ENCODE data around the gene CRY1. TPM values are rescaled to one million over a fixed set of nuclear protein-coding genes. Genes with fewer than 3 reads are reported as not detected.
A peak's percentile ranks its signal among the peaks of the same experiment; 100 is the strongest.

CRY1 gene
- total and polyA plus RNA-seq, 9 of the 15 experiments (the other 6 are each of a cell fraction or from before 2014, with no cell fraction given), result 8.7 to 33.3 (median 25.2) TPM

- TF ChIP-seq ZNF174 (CRISPR knock-in tag; IDR thresholded peaks at IDR 0.05) (no peak), CEBPG (CRISPR knock-in tag; IDR thresholded peaks at IDR 0.05) (0 out of 2 replicates have a peak, but pooled peaks have one; percentile 34), CEBPG (tag; conservative IDR thresholded peaks at IDR 0.05 in 1 of 2, IDR thresholded peaks at IDR 0.05 in 1 of 2) (no peak), CTCF (IDR thresholded peaks at IDR 0.05 in 2 of 3, conservative IDR thresholded peaks at IDR 0.05 in 1 of 3; ENCODE audit: insufficient read depth in 2 of 3, low read depth in 1 of 3, low read length in 3 of 3) (peak in 1 of 3 experiments; percentile 6; a peak in 2 of 6 replicates), HSF4 (CRISPR knock-in tag; IDR thresholded peaks at IDR 0.05; ENCODE audit: borderline replicate concordance) (no peak)
Measured at GRCh38 chr12:107092669-107093416, 506 bp downstream of the CRY1 start (continued).

DNA sequence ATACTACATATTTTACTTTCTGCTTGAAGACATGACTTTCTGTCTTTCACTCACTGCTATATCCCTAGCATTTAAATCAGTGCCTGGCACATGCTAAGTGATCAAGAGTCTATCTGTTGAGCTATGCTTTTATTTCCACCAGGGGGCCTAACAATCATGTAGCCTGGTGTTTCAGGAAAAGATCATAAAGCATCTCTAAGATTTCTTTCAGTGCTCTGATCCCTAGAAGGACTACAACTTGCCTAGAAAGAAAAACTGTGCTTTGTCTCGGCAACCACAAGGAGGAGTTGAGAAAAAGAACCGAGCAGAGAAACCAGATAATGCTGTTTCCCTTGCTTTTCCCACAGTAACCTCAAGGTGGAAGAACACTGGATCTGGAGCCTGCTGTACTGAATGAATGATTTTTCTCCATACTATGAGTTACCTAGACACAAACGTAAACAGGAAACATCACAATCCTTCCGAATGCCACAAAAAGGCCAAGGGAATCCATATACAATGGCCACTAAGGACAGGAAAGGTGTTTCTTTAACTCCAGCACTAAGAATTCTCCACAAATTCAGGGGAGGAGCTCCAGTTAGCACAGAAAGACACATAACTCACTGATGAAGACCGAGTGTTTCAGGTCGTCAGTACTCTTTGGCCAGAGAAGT, 1.2 kb downstream of the CRY1 start:
- 0% methylated on average over 6 of the region's 6 CpGs for WGBS (ENCODE audit: insufficient coverage, low coverage, missing lambda C conversion rate)
- Histone ChIP-seq H4K20me1 (replicated peaks; ENCODE audit: control insufficient read depth, insufficient read depth, low read length) (peaks cover 9% of the 10 kb centered on the region), H3K27ac (ENCODE audit: extremely low read depth, low read depth, low read length) (peak overlapping the region; percentile 94), H3K4me1 (replicated peaks in 1 of 2; ENCODE audit: control insufficient read depth in 2 of 2, insufficient read depth in 2 of 2, low read length in 2 of 2) (peaks cover 9 to 11% of the 10 kb centered on the region in 2 experiments; a peak in 4 of 5 replicates), H3K9ac (ENCODE audit: insufficient read depth in 1 of 2, low read depth in 2 of 2, low read length in 2 of 2) (peak overlapping the region; percentile 89 to 96), H3K27me3 (ENCODE audit: control insufficient read depth in 2 of 2, insufficient read depth in 2 of 2, low read length in 2 of 2) (no peaks in the 10 kb centered on the region), H3K4me2 (ENCODE audit: insufficient read depth, low read length) (peak overlapping the region; percentile 94), H2AFZ (ENCODE audit: low read depth, low read length) (peak overlapping the region; percentile 100), H3K9me1 (ENCODE audit: control insufficient read depth, insufficient read depth, low read length) (no peaks in the 10 kb centered on the region), H3K79me2 (ENCODE audit: control insufficient read depth, insufficient read depth, low read length) (peaks cover 48% of the 10 kb centered on the region), H3K4me3 (peak overlapping the region; percentile 70), H3K9me3 (replicated peaks; ENCODE audit: control insufficient read depth, insufficient read depth, low read depth, low read length) (no peaks in the 10 kb centered on the region), H3K36me3 (ENCODE audit: control insufficient read depth, insufficient read depth, low read length) (no peaks in the 10 kb centered on the region)
- TSS peak; percentile 53 for BruUV-seq (replicated peaks)
- ChIA-PET POLR2A (interaction anchor here (0.6 to 2.0 kb wide), 3 partner anchors 12 to 24 kb away, joined by 3 to 11 read pairs (median 3); no protein-coding TSS in a partner anchor), CTCF (ENCODE audit: low intra/inter-chr PET ratio) (interaction anchor here (0.5 to 0.8 kb wide), 2 partner anchors 12 to 255 kb away, joined by 3 to 4 read pairs; no protein-coding TSS in a partner anchor)
- in situ Hi-C loops (cut with MboI) (no loop called here), intact Hi-C loops (cut with micrococcal nuclease) (loop anchor here (1.0 to 2.0 kb wide), 3 partner anchors 12 to 105 kb away; partner anchors contain the start of gene MTERF2)
- peak; percentile 38 to 84 (median 49) for DNase-seq (ENCODE audit: extremely low read depth in 1 of 4, low spot score in 3 of 4)
- peak; percentile 94 for FAIRE-seq
- ATAC-seq, result peak; percentile 67
- TF ChIP-seq MCM3 (IDR thresholded peaks at IDR 0.05) (no peak), DEAF1 (CRISPR knock-in tag; IDR thresholded peaks at IDR 0.05) (peak; percentile 58), KDM1A (IDR thresholded peaks at IDR 0.05) (peak; percentile 77 to 80), KLF10 (CRISPR knock-in tag; IDR thresholded peaks at IDR 0.05) (no peak), ADNP (tag; IDR thresholded peaks at IDR 0.05) (no peak), ZNF707 (CRISPR knock-in tag; conservative IDR thresholded peaks at IDR 0.05) (no peak), FOXJ2 (tag; IDR thresholded peaks at IDR 0.05) (0 out of 2 replicates have a peak, but pooled peaks have one; percentile 57), TBP (optimal IDR thresholded peaks at IDR 0.05; ENCODE audit: low read depth, low read length) (peak; percentile 17), DPF2 (IDR thresholded peaks at IDR 0.05) (0 out of 2 replicates have a peak, but pooled peaks have one; percentile 20), RFX1 (IDR thresholded peaks at IDR 0.05) (peak; percentile 66), CBX3 (IDR thresholded peaks at IDR 0.05; ENCODE audit: borderline replicate concordance in 1 of 2, low read length in 2 of 2) (peak in 1 of 2 experiments; percentile 66; a peak in 1 of 3 replicates), FOXK2 (conservative IDR thresholded peaks at IDR 0.05 in 1 of 2, IDR thresholded peaks at IDR 0.05 in 1 of 2; ENCODE audit: low read depth in 2 of 2) (peak; percentile 80 to 86)

All from K562 (cell line).